Stimulated activated CD8-positive, alpha-beta memory T cell treated with anti-CD3 and anti-CD28 coated beads, Interleukin-15, amount 100 ng/mL, for 24 hours (primary cell): Measurements from ENCODE around the gene JDP2.

Experiments
- DNase-seq: peaks from one replicate; pipeline ENCODE4 v3.0.0-alpha.2; 2020; ENCODE audit warnings: low read depth

Gene JDP2

DNA sequence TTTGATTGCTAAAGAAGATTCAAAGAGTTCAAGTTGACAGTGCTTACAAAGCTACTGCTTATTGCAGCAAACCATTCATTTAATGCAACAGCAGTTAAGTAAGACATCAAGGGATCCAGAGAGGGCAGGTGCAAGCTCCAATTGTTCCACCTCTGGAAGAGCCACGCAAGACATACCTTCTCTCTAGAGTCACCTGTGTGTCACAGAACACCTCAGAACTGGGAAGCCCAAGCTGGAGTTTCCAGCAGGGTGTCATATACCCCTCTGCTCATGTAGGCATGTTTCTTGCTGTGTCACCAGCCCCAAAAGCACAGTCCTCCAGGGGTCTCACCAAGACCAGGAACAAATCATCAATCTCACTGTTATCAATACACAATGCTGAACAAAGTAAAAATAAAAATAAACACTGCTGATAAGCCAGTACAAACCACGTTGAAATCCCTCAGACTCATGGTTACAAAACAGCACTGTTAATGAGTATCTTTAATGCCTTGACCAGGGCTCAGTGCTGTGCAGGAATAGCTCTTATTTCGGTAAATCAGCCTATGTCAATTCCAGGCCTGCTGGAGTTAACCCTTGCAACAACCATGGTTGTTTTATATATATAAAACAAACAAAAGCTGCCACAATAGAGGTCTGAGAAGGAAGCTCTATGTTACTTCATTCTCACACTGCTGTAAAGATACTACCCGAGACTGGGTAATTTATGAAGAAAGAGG is 57.0 kb downstream of the JDP2 start:
- DNase-seq: no peak

DNA sequence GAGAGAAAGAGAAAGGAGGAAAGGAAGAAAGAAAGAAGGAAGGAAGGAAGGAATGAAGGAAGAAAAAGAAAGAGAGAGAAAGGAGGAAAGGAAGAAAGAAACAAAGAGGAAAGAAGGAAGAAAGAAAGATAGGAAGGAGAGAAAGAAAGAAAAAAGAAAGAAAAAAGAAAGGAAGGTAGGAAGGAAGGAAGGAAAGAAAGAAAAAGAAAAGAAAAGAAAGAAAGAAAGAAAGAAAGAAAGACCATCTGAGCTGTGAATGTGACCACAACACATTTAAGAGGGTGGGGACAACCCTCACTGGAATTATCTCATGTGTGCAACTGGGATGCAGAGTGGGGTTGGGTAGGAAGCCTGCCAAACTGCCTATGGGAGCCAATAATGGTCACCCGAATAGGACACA is 58.5 kb downstream of the JDP2 start:
- DNase-seq: no peak

DNA sequence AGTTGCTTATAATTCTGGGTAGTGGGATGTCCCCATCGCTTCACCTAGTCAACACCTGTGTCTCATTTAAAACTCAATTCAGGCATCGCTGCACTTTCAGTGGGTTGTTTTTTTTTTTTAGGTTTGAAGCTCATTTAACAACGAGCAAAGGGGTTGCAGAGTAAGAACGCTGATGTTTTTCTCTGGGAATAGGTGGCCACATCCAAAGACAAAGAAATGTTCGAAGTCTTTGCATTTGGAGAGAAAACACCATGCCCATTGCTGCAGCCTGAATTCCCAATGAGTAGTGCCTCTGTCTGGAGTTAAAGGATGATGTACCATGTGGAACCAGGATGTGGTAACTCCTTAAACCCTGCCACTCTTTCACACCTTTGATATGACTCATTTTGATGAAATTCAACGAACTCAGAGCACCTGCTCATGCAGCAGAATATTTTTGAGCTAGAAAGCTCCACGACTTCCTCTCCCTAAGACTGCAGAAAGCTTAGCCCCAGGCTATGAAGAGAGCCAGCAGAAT is 59.4 kb downstream of the JDP2 start:
- no peak for DNase-seq

DNA sequence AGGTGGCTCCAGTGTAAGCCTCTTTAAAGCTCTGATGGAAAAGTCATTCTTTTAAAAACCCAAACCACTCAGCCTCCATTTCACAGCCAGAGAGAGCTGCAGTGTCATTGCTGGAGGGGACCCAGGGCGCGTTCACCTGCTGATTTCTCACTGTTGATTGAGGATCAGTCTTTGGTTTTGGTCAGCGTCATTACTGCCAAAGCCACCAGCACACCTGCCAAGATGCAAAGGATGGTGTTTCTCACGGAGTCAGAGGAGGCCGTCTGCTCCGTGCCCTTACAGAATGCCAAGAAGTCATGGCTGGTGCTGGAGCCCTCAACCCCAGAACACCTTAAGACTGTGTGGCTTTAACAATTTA is 61.6 kb downstream of the JDP2 start:
- DNase-seq: no peak

GRCh38 chr14:75491376-75491978 is 63.7 kb downstream of the JDP2 start:
- no peak for DNase-seq

DNA sequence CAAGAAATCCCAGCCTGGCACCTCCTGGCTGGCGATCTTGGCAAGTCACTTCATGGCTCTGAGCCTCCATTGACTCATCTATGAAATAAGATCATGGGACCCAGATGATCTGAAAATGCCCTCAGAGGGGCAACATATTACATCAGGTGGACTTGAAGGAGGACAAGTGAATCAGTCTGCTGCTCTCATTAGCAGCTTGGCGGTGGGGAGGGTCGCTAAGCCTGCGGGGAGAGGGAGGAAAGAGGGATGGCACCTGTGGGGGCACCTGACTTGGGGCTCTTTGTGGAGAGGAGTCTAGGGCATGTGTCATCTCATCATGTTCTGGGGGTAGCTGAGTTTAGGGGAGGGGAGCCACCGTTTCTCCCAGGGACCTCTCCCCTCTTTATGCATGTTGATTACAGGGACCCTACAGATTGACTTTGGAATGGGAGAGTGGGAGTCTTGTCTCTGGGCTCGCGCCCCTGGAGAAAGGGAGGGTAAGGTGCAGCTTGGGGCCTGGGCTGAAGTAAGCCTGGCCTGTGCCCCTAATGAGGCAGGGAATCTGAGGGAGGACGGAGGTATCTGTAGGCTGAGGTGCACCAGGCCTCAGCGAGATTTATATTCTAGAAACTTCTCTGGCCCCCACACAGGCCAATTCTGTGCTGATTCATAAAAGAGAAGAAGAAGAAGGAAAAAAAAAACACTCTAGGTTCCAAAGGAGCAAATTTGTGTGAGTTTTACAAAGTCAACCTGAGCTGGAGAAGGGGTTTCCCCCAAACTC is 65.2 kb downstream of the JDP2 start:
- no peak for DNase-seq

GRCh38 chr14:75493592-75494087 is 65.8 kb downstream of the JDP2 start:
- no peak for DNase-seq

DNA sequence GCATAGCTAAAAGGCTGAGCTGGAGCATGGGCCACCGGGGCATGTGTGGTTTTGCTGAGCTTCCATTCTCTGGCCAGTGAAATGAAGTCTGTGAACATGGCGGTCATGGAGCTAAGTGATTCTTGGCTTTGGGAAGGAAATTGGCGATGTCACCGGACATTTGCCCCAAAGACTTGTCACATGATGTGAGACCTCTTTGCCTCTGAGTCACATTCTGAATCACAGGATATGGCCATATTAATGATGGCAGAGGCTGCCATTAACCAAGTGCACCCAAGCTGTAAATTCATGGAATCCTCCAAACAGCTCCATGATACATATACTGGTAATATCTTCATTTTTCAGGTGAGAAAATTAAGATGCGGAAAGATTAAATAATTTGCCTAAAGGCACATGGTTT is 67.1 kb downstream of the JDP2 start:
- DNase-seq: no peak

DNA sequence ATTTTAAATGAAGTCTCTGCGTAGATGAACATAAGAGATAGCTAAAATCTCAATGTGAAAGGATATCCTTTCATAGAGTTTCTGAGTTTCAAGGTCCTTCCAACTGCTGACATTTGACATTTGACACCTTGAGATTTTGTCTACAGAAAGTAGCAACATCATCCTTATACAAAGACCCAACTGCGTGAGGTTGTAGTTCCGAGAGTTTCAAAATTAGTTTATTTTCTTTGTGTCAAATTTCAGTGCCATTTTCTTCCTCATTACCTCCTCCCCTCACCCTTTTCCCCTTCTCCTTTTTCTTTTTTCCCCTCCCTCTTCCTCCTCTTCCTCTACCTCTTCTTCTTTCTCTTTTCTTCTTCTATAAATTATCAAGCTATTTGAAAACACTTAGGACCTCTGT is 67.6 kb downstream of the JDP2 start:
- DNase-seq: no peak

DNA sequence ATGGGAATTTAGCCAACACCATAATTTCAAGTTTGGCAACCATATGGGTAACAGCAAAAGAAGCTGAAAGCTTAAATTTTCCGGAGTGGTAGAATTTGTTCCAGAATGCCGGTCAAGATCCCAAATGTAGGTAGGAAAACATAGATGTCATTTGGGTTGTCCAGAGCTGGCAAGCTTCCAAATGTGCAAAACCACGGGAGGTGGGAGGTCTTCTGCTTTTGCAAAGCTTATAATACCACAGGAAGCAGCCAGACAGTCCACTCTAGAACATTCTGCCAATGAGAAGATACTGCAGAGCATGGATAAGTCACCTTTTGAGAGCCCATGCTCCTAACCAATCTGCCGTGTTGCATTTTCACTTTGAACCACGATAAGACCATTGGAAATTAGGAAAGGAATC is 68.1 kb downstream of the JDP2 start:
- no peak for DNase-seq

DNA sequence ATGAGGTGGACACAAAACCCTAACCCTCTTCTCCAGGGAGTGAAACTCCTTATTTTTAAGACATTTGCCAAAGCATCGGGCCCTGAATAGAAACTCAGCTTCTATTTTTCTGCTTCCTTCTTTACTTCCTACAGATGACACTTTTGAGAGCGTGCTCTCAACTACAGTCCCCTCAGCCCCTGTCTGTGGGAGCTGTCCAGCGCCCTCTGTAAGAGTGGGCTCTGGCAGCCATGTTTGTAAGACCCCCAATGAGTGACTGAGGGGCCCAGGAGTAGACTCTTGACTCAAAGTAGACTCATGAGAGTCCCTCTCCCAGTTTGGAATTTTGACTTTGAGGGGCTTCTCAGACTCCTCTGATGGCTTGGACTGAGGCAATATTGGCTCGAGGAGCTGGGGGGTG is 68.9 kb downstream of the JDP2 start:
- no peak for DNase-seq

DNA sequence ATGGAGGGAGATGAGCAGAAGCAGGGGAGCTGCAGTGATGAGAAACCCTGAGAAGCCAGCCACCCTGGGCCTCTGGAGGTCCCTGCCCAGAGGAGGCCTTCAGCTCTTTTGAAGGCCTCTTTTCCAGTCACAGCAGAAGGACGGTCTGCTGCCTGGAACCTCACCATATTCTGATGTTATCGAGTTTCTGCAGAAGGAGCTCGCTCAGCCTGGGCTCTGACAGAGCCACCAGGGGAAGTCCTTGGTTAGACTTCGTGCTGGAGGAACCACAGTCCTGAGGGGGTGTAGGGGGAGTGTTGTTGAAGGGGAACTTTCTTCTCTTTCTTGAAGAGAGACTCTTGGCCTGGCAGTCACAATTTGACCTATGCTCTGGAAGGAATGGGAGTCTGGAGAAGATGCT is 69.4 kb downstream of the JDP2 start:
- no peak for DNase-seq

- no peak for DNase-seq
These were observed 69.9 kb downstream of the JDP2 start for GRCh38 chr14:75497701-75498100.

DNA sequence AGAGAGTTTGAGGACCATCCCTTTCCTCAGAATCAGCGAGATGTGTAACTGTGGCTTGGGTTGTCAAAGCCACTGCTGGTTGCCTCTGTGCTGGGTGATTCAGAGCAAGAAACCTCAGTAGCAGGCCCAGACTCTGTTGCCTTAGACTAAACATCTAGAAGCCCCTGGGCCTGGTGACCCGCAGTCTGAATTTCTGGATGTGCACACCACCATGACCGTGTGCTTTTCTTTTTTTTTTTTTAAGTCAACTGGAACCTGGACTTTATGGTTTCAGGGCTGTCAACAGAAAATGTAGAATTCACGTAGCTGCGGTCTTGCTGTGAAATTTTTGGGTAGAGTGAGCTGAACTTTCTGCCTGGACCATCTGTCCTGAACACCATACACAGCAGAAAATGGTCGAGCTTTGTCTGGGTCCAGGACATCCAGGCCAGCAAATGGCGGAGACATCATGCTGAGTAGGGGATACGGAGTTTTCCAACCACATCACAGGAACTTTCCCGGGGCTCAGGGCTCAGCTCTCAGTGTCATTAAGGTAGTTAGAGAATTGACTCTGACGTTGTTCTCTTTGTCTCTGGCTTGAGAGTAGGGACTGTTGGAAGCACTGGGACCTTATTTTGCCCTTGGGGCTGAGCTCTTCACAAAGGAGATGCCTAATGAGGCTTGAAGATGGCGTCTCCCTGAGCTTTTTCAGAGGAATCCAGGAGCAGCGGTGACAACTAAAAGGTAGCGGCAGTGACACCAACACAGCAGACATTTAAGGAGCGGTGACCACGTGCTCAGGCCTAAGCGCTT is 71.5 kb downstream of the JDP2 start:
- no peak for DNase-seq

DNA sequence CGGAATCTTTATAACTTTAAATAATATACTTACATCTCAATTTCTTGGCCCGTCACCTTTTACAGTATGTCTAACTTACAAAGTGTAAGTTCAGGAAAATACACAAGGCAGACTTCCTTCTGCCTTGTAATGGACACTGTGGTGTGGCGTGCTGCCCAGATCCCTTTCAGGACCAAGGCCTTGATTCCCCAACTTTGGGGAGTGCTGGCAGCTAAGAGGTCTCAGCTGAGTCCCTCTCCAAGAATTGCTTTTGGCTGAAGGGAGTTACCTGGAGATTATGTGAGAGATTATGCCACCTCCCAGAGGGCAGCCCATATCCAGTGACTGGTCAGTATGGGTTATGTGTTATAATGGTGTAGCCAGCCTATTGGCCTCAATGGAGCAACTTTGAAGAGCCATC is 73.3 kb downstream of the JDP2 start:
- no peak for DNase-seq

GRCh38 chr14:75504411-75504810 is 76.6 kb downstream of the JDP2 start:
- DNase-seq: no peak

- DNase-seq: no peak
These were observed 79.1 kb downstream of the JDP2 start for GRCh38 chr14:75506930-75507329.

DNA sequence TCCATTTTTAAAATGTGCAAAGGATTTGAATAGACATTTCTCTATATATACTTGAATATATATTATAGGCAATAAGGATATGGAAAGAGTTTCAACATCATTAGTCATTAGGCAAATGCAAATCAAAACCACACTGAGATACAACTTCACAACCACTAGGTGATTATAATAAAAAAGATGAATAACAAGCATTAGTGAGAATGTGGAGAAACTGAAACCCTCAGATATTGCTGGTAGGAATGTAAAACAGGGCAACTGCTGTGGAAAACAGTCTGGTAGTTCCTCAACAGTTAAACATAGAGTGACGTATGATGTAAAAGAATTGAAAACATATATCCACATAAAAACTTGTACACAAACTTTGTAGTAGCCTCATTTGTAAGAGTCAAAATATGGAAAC is 82.7 kb downstream of the JDP2 start:
- no peak for DNase-seq

GRCh38 chr14:75511201-75511600 is 83.4 kb downstream of the JDP2 start:
- no peak for DNase-seq

GRCh38 chr14:75513911-75514672 is 86.3 kb downstream of the JDP2 start:
- DNase-seq: no peak
